ENCODE measurements around the gene MCCC1. TPM values are rescaled to one million over a fixed set of nuclear protein-coding genes. Genes with fewer than 3 reads are reported as not detected.
"Not testable (repeated sequence)": the region's sequence is repeated elsewhere in the genome, so short reads cannot be mapped to it uniquely, and the experiment has no call there.

MCCC1 gene
- total RNA-seq, 1 experiment from 2014 or later, result 74.7 TPM

GRCh38 chr3:183073839-183074238 is 25.5 kb downstream of the MCCC1 start:
- peaks cover 5% of the 10 kb centered on the region for H3K9me3 Mint-ChIP-seq (ENCODE audit: low read depth, unreplicated experiment)
- TF ChIP-seq, protein P1, sequence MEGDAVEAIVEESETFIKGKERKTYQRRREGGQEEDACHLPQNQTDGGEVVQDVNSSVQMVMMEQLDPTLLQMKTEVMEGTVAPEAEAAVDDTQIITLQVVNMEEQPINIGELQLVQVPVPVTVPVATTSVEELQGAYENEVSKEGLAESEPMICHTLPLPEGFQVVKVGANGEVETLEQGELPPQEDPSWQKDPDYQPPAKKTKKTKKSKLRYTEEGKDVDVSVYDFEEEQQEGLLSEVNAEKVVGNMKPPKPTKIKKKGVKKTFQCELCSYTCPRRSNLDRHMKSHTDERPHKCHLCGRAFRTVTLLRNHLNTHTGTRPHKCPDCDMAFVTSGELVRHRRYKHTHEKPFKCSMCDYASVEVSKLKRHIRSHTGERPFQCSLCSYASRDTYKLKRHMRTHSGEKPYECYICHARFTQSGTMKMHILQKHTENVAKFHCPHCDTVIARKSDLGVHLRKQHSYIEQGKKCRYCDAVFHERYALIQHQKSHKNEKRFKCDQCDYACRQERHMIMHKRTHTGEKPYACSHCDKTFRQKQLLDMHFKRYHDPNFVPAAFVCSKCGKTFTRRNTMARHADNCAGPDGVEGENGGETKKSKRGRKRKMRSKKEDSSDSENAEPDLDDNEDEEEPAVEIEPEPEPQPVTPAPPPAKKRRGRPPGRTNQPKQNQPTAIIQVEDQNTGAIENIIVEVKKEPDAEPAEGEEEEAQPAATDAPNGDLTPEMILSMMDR (IDR thresholded peaks at IDR 0.05; ENCODE audit: unreplicated experiment), result no peak
- no peaks in the 10 kb centered on the region for H3K27me3 Mint-ChIP-seq (ENCODE audit: unreplicated experiment)
- H3K4me3 Mint-ChIP-seq (ENCODE audit: low read depth, unreplicated experiment), result no peak overlapping the region
- H3K36me3 Mint-ChIP-seq (ENCODE audit: insufficient read depth, unreplicated experiment), result peaks cover 31% of the 10 kb centered on the region
- no TSS peak for BruUV-seq (replicated peaks)
- CTCF ChIA-PET, result no interaction called here
- peak overlapping the region; percentile 39 for H3K27ac Mint-ChIP-seq (ENCODE audit: unreplicated experiment)
- H3K4me1 Mint-ChIP-seq (ENCODE audit: low read depth, unreplicated experiment), result peaks cover 19% of the 10 kb centered on the region
- intact Hi-C loops (cut with micrococcal nuclease; ENCODE audit: unreplicated experiment), result no loop called here
- no peak for DNase-seq

- Mint-ChIP-seq H3K27ac (ENCODE audit: unreplicated experiment) (no peak overlapping the region), H3K9me3 (ENCODE audit: low read depth, unreplicated experiment) (peaks cover 2% of the 10 kb centered on the region), H3K4me1 (ENCODE audit: low read depth, unreplicated experiment) (peaks cover 19% of the 10 kb centered on the region), H3K27me3 (ENCODE audit: unreplicated experiment) (no peaks in the 10 kb centered on the region), H3K4me3 (ENCODE audit: low read depth, unreplicated experiment) (no peak overlapping the region), H3K36me3 (ENCODE audit: insufficient read depth, unreplicated experiment) (peaks cover 27% of the 10 kb centered on the region)
- CTCF ChIA-PET, result no interaction called here
- intact Hi-C loops (cut with micrococcal nuclease; ENCODE audit: unreplicated experiment), result no loop called here
- no TSS peak for BruUV-seq (replicated peaks)
- TF ChIP-seq, protein P1 (IDR thresholded peaks at IDR 0.05; ENCODE audit: unreplicated experiment), result no peak
- DNase-seq, result no peak
Observed at GRCh38 chr3:183070892-183071291, 28.4 kb downstream of the MCCC1 start.

DNA sequence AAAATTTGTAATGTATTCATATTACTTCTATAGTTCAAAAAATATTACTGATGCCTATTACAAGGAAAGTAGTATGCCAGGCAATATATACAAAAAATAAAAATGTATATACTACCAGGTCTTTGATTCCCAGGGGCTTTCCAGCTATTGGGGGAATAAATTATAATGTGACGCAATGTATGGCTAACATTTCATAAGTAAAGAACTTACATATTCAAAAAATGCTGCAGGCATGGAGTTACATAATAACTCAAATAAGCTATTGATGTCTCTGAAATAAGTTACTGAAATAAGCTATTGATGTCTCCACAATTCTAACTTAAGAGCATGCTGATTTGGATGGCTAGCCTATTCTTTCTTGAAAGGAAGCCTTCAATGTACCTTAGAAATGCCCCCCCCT is 30.2 kb downstream of the MCCC1 start:
- Mint-ChIP-seq H3K4me3 (ENCODE audit: low read depth, unreplicated experiment) (no peak overlapping the region), H3K27ac (ENCODE audit: unreplicated experiment) (no peak overlapping the region), H3K9me3 (ENCODE audit: low read depth, unreplicated experiment) (no peaks in the 10 kb centered on the region), H3K36me3 (ENCODE audit: insufficient read depth, unreplicated experiment) (peaks cover 24% of the 10 kb centered on the region), H3K4me1 (ENCODE audit: low read depth, unreplicated experiment) (peaks cover 8% of the 10 kb centered on the region), H3K27me3 (ENCODE audit: unreplicated experiment) (no peaks in the 10 kb centered on the region)
- TF ChIP-seq, protein P1 (IDR thresholded peaks at IDR 0.05; ENCODE audit: unreplicated experiment), result no peak
- intact Hi-C loops (cut with micrococcal nuclease; ENCODE audit: unreplicated experiment), result no loop called here
- BruUV-seq (replicated peaks), result no TSS peak
- CTCF ChIA-PET, result no interaction called here
- no peak for DNase-seq

DNA sequence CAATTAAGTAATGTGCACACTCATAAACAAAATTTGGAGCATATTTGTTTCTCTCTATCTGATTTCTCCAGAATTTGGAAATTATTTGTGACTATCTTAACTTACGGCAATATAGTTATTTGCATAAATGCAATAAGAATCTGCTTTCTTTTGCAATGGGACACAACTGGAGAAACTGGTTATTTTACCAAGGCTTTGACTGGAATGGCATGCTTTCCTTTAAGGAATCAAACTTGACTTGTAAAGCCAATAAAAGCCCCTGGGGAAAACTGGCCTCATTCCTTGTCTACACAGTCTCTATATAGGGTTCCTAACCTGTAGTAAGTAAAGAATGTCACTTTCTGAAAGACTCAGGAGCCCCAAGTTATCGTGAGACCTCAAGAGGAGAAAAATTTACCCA is 32.4 kb downstream of the MCCC1 start:
- H3K4me3 Mint-ChIP-seq (ENCODE audit: low read depth, unreplicated experiment); H3K27me3 Mint-ChIP-seq (ENCODE audit: unreplicated experiment); H3K27ac Mint-ChIP-seq (ENCODE audit: unreplicated experiment); BruUV-seq (replicated peaks); CTCF ChIA-PET; H3K4me1 Mint-ChIP-seq (ENCODE audit: low read depth, unreplicated experiment); intact Hi-C loops (cut with micrococcal nuclease; ENCODE audit: unreplicated experiment); DNase-seq; H3K9me3 Mint-ChIP-seq (ENCODE audit: low read depth, unreplicated experiment): not testable (repeated sequence)
- peaks cover 14% of the 10 kb centered on the region for H3K36me3 Mint-ChIP-seq (ENCODE audit: insufficient read depth, unreplicated experiment)

GRCh38 chr3:183064475-183064874 is 34.8 kb downstream of the MCCC1 start:
- Mint-ChIP-seq H3K36me3 (ENCODE audit: insufficient read depth, unreplicated experiment) (no peaks in the 10 kb centered on the region), H3K27ac (ENCODE audit: unreplicated experiment) (no peak overlapping the region), H3K27me3 (ENCODE audit: unreplicated experiment) (no peaks in the 10 kb centered on the region), H3K4me1 (ENCODE audit: low read depth, unreplicated experiment) (no peaks in the 10 kb centered on the region), H3K9me3 (ENCODE audit: low read depth, unreplicated experiment) (no peaks in the 10 kb centered on the region), H3K4me3 (ENCODE audit: low read depth, unreplicated experiment) (no peak overlapping the region)
- TF ChIP-seq, protein P1 (IDR thresholded peaks at IDR 0.05; ENCODE audit: unreplicated experiment), result no peak
- CTCF ChIA-PET, result no interaction called here
- intact Hi-C loops (cut with micrococcal nuclease; ENCODE audit: unreplicated experiment), result no loop called here
- BruUV-seq (replicated peaks), result no TSS peak
- DNase-seq, result no peak

Data from Calu3 (cell line).